Measurements from ENCODE around the gene NLK.
A peak's percentile ranks its signal among the peaks of the same experiment; 100 is the strongest.
"Not testable (repeated sequence)": the region's sequence is repeated elsewhere in the genome, so short reads cannot be mapped to it uniquely, and the experiment has no call there.

NLK gene

GRCh38 chr17:28042657-28042720 lies at the start of gene NLK:
Gene NLK, plus strand, starts transcription at chr17:28042677. Its CDS starts 197 bp downstream, at chr17:28042874.
- no peak for DNase-seq

GRCh38 chr17:27993161-27993695 lies 49.2 kb upstream of the NLK start:
- peak in 10 of 14 donors; percentile 21 to 60 (median 55) for DNase-seq

GRCh38 chr17:27993723-27994310 lies 48.7 kb upstream of the NLK start:
- DNase-seq: peak in 3 of 14 donors; percentile 45 to 61 (median 57)

- peak in 1 of 14 donors; percentile 61 for DNase-seq
These were observed 47.9 kb upstream of the NLK start for GRCh38 chr17:27994586-27994985.

- no peak for DNase-seq
These were observed 46.9 kb upstream of the NLK start for GRCh38 chr17:27995554-27995953.

DNA sequence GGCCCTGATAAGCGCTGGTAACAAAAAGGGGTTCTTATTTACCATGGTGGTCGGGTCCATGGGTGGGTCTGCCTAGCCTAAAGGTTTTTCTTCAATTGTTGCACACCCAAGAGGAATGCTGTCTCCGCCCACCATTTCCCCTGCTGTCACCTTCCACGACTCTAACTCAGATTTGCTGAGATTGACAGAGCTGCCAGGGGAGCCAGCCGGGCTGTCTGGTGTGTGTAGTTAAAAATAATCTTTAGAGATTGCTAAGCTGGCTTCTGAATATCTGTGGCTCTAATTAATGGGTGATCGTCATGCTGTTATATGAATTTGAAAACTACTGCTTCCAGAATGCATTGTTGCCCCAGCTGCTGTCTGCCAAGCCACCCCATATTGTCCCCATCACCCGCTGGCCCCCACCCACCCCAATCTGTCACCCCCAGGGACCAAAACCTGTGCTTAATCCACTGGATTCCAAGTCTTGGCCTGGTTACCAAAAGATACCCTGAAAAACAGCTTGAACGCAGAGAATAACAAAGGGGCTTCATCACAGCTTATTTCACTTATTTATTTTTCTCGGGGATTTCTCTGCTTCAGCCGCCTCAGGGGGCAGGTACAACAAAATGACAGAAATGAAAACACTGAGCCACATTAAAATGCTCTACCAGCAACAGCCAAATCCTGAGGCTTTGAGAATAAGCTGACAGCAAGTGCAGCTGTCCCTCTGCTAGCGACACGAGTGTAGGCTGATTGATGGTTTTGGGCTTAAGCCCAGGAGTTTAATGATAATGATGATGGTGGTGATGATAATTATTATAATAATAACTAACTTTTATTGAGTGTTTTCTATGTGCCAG lies 46.1 kb upstream of the NLK start:
- no peak for DNase-seq

DNA sequence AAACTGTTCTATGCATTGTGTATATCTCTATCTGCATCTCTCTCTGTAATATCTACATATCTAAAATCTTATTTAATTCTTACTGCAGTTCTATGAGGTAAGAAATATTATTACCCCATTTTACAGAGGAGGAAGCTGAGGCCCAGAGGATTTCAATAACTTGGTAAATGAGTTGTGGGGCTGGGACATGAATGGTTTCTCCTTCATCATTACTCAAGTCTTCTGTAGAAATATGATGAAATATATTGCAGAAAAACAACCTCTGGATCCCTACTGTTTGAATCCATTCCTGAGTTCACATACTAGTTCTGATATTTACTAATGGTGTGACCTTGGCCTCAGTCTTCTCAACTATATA lies 45.5 kb upstream of the NLK start:
- DNase-seq: no peak

DNA sequence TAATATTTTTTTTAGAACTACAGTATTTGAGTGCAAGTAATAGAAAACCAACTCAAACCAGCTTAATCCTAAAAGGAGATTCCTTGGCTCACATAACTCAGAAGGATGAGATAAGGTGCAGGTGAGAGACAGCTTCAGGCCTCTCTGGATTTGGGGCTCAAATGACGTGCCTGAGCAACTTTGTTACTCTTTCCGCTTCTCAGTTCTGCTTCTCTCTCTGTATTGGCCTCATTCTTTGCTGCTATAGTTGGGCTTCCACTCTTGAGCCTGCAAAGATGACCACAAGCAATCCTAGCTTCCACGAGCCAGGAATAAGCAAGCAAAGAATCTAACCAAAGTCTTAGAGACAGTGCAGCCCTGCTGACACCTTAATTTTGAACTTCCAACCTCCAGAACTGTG lies 45.0 kb upstream of the NLK start:
- DNase-seq: no peak

- no peak for DNase-seq
These were observed 41.3 kb upstream of the NLK start for GRCh38 chr17:28001149-28001548.

DNA sequence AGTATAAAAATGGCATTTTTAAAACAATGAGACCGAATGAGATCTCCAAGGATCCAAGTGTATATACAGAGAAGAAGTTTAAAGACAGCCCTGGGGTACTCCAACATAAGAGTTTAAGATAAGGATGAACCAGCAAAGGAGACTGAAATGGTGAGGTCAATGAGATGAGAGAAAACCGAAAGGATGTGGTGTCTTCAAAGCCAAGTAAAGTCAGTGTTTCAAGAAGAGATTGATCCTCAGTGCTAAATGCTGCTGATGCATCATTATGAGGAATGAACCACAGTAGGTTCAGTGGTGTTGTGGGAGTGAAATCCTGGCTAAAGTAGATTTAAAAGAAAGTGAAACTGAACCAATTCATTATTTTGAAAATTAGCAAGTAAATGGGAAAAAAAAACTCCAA lies 38.1 kb upstream of the NLK start:
- no peak for DNase-seq

DNA sequence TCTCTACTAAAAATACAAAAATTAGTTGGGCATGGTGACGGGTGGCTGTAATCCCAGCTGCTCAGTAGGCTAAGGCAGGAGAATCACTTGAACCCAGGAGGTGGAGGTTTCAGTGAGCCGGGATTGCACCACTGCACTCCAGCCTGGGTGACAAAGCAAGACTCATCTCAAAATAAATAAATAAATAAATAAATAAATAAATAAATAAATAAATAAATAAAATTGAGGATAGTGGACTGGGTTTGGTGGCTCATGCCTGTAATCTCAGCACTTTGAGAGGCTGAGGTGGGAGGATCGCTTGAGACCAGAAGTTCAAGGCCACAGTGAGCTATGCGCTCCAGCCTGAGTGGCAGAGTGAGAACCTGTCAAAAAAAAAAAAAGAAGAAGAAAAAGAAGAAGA lies 34.6 kb upstream of the NLK start:
- DNase-seq: not testable (repeated sequence)

- no peak for DNase-seq
These were observed 34.0 kb upstream of the NLK start for GRCh38 chr17:28008513-28008912.

- DNase-seq: no peak
These were observed 32.1 kb upstream of the NLK start for GRCh38 chr17:28010406-28010805.

GRCh38 chr17:28018439-28019070 lies 23.9 kb upstream of the NLK start:
- no peak for DNase-seq

- no peak for DNase-seq
These were observed 22.0 kb upstream of the NLK start for GRCh38 chr17:28020515-28020914.

GRCh38 chr17:28029044-28029443 lies 13.4 kb upstream of the NLK start:
- no peak for DNase-seq

GRCh38 chr17:28030386-28030785 lies 12.1 kb upstream of the NLK start:
- no peak for DNase-seq

DNA sequence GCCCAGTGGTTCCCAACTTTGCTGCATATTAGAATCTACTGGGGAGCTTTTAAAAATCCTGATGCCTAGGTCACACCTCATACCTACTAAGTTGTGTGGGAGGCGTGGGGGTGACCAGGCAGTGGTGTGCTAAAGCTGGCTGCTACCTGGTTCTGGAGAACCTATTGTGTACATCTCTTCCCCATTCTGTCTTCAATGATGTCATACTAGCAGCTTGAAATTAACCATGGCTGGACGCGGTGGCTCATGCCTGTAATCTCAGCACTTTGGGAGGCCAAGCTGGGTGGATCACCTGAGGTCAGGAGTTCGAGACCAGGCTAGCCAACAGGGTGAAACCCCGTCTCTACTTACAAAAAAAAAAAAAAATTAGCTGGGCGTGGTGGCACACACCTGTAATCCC lies 11.3 kb upstream of the NLK start:
- no peak for DNase-seq

DNA sequence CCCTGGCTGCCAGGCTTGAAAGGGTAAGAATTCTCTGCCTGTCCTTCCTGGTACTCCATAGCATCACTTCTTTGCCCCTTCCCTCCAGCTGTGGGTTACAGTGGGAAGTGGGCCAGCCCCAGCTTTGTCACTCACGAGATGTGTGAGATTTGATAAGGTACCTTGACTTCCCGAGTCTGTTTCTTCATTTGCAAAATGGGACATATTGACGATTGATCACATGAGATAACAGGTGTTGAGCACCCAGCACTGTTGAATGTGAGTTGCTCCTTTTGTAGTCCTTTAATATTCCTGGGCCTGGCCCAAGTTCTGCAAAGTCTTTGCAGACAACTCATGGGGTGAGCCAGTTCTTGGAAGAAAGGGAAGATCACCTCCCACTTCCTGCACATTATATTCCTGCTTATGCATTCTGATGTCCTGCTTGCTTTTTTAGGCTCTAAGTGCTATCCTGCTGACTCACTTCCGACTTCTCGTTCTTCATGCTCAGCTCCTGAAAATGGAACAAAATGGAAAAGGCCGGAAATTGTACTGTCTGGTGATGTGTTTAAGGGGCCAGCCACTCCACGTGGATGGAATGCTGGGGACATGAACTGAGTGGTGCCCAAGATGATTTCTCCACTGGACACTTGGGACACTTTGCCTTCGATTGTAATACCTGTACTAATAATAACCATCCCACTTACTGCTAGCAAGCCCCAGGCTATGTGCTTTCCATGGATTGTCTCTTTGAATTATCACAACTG lies 8.3 kb upstream of the NLK start:
- no peak for DNase-seq

- not testable (repeated sequence) for DNase-seq
These were observed 7.0 kb upstream of the NLK start for GRCh38 chr17:28035452-28035851.

DNA sequence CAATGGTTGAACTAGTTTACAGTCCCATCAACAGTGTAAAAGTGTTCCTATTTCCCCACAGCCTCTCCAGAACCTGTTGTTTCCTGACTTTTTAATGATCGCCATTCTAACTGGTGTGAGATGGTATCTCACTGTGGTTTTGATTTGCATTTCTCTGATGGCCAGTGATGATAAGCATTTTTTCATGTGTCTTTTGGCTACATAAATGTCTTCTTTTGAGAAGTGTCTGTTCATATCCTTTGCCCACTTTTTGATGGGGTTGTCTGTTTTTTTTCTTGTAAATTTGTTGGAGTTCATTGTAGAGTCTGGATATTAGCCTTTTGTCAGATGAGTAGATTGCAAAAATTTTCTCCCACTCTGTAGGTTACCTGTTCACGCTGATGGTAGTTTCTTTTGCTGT lies 6.6 kb upstream of the NLK start:
- not testable (repeated sequence) for DNase-seq

GRCh38 chr17:28038802-28039201 lies 3.7 kb upstream of the NLK start:
- DNase-seq: no peak

- no peak for DNase-seq
These were observed 3.2 kb upstream of the NLK start for GRCh38 chr17:28039251-28039650.

DNA sequence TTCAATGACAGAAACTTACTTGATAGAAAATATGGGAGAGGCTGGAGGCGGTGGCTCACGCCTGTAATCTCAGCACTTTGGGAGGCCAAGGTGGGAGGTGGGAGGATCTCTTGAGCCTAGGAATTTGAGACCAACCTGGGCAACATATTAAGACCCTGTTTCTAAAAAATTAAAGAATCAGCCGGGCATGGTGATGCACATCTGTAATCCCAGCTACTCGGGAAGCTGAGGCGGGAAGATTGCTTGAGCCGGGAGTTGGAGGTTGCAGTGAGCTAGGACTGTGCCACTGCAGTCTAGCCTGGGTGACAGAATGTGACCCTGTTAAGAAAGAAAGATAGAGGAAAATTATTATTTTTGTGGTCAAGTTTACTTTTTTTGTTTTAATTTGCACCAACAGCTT lies 2.1 kb upstream of the NLK start:
- DNase-seq: no peak
